HuH-7.5 (cell line): ENCODE measurements around the gene TANC1.
"Not testable (repeated sequence)": the region's sequence is repeated elsewhere in the genome, so short reads cannot be mapped to it uniquely, and the experiment has no call there.

ENCODE experiments used
- DNase-seq: peaks from one replicate; pipeline ENCODE4 v3.0.0; 2011; ENCODE audit warnings: low spot score

The TANC1 gene

DNA sequence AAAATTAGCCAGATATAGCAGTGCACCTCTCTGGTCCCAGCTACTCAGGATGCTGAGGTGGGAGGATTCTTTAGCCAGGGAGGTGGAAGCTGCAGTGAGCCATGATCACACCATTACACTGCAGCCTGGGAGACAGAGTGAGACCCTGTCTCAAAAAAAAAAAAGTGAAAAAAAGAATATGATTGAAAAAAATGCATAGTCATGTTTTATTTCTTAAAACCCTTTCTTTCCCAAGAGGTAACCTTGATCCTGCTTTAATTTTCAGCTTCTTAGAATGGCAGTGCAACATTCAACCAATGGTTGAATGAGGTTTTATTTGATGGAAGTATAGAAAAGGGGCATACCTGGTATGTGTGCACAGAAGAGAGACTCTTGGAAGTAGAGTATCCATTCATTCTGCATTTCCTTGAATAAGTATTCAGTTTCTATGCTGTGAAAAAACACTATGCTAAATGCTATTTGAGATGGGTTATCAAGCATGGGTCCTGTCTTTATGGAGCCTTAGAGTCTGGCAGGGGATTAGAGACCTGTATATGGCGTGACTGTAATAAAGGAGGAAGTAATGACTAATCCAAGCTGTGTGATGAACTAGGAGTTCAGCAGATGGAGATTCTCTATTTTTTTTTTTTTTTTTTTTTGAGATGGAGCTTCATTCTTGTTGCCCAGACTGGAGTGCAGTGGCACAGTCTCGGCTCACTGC lies 171.8 kb downstream of the TANC1 start:
- no peak for DNase-seq

DNA sequence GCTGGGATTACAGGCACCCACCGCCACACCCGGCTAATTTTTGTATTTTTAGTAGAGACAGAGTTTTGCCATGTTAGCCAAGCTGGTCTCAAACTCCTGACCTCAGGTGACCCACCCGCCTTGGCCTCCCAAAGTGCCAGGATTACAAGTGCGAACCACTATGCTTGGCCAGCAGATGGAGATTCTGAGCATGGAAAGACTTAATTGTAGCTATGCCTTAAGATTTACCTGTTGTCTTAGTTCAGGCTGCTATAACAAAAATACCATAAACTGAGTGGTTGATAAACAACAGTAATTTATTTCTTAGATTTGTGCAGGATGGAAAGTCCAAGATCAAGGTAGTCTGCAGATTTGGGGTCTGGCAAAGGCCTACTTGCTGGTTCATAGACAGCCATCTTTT lies 172.4 kb downstream of the TANC1 start:
- not testable (repeated sequence) for DNase-seq

DNA sequence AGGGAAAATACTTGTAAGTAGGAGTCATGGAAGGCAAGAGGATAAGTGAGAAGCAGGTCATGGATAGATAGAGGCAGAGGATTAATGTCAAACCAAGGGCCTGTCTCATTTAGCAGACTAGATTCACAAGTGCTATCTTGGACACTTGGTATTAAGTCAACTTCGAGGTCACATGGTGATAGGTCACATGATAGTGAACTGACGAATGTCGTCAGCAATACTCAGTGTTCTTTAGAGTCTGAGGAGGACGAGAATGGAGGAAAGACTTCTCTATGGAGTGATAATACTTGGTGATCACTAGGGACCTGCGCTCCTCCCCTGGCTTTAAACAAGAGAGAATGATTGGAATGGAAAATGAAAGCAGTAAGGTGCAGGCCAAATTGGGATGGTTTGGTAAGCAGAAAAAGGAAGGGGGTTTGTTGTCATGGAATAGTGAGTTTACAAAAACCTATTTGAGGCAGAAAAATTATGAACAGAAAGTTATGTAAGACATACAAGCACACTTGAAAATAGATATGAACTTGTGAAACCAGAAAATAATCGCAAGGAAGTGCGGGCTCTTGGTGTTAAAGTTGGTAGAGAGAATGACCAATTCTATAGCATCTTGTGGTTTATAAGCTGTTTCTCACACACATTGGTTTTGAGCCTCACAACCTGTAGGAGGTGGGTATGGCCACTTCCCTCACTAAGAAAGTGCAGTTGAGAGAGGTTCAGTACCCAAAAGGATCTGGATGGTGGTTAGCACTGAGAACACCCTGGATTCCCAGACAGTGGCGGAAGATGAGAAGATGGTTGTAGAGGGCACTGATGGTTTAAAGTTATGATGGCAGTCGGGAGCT lies 176.6 kb downstream of the TANC1 start:
- no peak for DNase-seq

DNA sequence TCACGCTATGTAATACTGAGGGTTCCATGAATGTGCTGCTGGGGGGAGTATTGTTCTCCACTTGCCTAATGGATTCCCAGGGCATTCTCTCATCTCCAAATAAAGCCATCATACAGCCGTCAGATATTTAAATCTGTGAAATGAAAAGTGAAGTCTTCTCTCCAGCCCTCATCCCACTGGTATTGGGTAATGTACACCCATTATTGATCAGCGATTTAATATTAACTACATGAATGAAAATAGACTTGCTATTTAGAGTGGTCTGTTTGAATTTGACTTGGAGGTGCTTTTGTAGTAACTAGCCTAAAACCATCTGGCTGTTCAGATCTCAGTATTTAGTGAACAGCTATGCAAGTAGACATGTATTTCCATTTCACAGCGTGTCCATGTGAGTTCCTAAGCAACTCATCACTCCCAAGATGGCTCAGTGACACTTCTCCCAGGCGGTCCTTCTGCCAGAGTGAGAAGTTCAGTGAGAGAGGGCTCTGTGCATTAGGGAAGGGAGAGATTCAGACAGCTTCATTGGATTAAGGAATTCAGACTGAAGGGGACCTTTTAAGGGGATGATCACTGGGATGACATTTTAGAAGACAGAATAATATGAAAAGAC lies 177.4 kb downstream of the TANC1 start:
- DNase-seq: no peak

DNA sequence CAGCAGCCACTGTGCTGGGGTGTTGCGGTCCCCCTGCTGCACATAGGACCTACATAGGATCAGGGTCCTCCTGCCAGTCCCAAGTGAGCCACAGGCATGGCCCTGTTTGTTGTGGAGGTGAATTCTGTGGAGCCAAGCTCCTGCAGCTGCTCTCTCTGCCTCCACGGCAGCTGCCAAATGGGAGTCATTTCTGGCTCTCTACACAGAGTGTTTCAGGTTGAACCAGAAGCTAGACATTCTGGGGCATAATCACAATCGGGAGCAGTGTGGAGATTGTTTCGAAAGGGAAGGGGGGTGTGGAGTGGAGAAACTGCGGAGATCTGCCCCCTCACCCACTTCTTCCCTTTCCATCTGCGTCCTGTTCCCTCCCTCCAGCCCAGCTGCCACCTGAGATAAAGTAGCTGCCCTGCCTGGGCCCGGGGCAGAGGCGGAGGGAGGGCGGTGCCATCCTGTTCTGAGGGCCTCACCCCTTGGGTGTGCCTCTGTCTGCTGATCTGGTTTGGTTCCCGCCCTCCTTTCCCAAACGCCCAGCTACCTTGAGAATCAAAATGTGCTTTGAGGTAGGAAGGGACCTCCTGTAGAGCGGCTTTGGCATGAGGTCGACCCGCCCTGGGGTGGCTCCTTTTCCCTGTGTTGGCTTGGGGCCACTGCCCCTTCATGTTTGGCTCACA lies 178.7 kb downstream of the TANC1 start:
- no peak for DNase-seq

DNA sequence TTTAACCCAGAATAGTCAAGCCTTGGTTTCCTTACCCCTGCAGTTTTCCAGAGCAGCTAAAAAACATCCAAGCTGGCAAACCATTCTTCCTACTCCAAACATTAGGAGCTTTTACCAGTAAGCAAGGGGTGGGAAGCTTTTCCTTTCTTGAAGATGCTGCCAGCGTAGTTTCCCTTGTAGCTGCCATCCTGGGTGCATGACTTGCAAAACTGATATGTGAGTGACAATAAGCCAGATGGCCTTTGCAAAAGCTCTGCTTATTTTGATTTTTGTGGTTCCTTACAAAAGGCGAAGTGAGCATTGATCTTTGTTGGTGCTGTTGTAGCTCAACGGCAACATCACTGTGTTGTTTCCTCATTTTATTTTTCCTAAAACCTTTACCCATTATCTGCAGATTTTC lies 179.2 kb downstream of the TANC1 start:
- no peak for DNase-seq

DNA sequence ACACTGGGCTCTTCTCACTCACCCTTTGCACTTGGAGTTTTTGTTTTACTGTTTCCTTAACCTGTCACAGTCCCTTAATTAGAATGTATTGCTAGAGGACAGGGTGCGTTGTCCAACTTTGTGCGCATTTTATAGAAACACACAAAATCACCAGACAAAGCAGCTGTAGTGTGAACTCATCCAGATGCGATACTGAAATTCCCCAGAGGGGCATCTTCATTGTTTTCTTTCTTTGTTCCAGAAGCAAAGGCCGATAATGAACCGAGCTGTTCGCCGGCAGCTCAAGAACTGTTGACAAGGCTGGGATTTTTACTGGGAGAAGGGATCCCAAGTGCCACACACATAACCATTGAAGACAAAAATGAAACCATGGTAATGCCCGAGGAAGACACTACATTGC lies 180.5 kb downstream of the TANC1 start:
- no peak for DNase-seq

DNA sequence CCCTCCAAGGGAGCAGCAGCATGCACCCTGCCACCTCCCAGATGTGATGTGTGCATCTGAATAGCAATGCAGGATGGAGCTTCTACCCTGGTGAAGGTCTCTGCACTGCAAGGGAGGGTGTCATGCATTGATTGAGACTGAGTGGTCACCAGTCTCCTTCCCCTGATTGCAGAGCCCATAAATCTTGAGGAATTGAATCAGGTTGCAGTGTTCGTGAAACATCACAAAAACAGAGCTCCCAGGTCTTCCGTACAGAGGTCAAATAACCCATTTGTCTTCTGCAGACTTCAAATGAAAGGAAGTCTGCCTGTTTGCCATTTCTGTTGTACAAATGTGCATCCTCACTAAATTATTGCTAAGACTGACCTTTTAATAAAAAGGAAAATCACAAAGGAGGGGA lies 181.3 kb downstream of the TANC1 start:
- no peak for DNase-seq

DNA sequence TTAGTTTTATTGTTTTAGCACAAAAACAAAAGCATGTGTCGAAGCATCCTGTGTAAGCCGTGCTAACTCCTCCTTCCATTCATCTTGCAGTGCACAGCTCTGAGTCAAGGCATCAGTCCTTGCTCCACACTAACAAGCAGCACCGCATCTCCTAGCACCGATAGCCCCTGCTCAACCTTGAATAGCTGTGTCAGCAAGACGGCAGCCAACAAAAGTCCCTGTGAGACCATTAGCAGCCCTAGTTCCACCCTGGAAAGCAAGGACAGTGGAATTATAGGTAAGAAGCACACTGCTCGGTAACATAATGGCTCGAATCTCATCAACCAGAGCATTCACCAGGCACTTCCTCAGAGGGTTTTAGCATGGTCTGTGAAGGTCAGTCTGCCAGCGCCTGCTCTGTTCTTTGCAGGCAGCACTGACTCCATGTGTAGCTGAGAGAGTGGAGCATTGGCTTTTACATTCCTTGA lies 181.9 kb downstream of the TANC1 start:
- no peak for DNase-seq

DNA sequence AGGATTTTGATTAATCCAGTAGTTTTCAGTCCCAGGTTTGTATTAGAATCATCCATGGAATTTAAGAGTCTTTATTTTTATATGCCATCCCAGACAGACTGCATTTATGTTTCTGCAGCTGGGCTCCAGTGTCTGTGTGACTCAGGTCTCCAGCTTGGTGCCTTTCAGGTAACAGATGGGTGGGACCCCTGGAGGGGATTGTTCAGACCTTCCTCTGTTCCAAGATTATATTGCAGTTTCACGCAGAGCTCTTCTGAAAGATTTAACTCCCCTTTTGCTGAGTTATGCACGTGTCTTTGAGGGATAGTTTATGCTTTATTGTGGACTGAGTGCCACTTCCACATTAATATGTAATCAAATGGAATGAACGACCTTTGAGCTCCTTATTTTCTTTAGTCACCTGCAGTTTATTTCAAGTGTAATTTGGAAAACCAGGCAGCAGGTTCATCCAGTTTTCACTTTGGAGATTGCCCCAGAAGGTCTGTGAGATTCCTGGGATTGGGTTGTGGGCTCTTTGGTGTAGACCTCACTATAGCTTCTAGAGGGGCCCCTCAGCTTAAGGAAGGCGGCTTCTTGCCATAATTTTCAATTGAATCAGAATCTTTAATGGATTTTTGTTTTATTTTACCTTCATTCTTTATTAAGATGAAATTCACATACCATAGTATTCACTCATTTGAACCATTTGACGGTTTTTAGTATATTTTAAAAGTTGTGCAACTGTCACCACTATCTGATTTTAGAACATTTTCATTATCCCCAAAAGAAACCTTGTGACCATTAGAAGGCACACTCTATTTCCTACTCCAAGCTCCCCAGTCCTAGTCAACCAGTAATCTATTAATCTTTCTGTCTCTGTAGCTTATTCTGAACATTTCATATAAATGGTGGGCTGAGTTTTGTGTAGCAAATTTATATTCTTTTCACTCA lies 183.0 kb downstream of the TANC1 start:
- no peak for DNase-seq

DNA sequence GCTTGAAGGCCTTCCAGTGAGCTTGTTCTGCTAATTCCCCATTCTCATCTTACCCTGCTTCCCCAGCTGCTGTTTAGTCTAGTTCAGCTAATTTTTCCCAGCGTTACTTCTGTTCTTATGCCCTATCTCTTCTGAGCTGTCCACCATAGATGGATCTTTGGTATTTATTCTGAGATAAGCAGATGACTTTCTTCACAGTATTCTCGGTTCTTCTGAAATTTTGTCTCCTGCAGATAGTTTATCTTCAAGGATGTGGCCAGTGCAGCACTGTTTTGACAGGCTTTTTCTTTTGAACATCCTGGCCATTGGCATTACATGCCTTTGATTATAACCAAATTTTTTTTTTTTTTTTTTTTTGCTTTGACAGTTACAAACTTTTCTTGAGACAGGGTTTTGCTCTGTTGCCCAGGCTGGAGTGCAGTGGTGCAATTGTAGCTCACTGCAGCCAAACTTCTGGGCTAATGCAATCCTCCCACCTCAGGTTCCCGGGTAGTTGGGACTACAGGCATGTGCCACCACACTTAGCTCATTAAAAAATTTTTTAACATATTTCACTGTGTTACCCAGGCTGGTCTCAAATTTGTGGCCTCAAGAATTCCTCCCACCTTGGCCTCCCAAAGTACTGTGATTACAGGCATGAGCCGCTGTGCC lies 183.8 kb downstream of the TANC1 start:
- DNase-seq: no peak

DNA sequence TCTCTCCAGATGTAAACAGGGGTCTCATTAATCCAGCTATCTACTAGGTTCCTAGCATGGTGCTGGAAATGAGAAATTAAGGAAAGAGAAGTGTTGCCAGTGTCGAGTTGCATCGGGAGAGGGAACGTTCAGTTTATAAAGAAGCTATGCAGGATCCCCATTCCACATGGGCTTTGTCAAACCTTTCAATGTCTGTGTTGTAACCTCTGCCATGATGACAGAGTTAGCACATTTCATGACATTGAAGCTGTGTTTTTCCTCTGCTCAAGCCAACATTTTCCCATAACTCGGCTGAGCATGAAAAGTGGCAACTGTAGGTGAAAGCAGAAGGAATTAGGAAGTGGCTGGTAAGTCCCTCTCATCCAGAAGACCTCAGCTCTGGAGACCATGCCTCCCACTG lies 184.6 kb downstream of the TANC1 start:
- DNase-seq: no peak

DNA sequence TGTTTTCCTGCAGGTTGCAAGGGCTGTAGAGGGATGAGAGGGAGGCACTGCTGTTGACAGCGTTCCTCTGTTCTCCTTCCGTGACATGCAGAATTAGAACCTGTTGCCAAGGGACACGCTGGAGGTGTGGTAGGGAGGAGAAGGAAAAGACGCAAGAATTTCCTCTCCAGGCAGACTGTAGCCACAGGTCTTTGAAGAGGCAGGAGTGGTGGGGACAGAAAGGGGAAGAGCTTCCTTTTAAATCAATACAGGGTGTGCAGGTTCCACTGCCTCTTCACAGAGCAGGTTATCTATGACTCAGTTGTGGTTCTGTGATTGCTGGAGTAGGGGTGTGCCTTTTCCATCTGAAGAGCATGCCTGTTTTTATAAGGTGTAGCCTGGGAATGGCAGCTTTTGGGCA lies 185.0 kb downstream of the TANC1 start:
- no peak for DNase-seq

DNA sequence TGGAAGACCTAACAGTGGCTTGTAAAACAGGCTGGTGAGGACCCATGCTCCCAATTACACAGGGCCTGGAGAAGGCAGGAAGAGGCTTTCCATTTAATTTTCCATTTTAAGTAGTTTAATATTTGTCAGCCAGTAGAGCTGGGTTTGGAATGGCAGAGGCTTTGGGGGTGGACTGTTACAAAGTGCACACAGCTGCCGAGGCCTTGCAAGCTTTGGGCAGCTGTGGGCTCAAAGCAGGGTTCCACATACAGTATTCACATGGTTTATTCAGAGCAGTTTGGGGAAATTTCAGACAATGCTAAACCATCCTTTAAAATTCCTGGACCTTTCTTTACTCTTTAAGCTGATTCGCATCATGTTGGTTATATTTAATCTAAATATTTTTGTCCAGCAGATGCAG lies 185.5 kb downstream of the TANC1 start:
- no peak for DNase-seq

DNA sequence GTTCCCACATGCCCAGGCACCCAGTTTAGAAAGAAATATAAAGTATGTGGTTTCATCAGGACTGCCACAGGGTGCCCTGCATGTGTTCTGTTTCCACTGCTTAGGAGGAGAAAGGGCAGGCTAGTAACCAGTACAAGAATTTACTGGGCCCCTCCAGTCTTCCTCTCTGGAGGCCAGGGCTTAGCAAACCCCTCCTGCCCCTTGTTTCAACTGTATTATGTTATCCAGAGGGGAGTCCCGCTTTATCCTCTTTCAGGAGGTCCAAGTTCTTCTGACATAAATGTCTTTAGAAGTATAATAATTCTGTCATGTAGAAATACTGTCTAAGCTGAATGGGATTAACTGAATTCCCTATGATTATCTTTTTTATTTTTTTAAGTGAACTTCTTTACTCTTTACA lies 185.9 kb downstream of the TANC1 start:
- no peak for DNase-seq

DNA sequence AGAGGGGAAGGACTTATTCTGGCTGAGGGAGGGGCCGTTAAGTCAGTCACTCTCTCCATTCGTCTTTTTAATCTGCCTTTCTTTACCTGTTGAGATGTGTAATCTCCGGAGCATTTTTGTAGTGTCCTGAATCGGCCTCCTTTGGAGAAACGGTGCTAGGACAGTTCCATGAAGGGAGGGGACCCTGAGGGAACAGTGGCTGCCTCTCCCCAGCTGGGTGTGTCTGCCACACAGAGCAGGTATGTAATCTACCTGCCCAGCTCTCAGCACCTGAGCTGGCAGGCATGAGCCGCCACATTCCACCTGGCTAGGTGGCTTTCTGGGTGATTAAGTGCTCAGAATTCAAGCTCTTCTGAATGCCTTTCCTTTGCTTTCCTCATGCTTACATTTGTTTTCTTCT lies 186.9 kb downstream of the TANC1 start:
- no peak for DNase-seq

DNA sequence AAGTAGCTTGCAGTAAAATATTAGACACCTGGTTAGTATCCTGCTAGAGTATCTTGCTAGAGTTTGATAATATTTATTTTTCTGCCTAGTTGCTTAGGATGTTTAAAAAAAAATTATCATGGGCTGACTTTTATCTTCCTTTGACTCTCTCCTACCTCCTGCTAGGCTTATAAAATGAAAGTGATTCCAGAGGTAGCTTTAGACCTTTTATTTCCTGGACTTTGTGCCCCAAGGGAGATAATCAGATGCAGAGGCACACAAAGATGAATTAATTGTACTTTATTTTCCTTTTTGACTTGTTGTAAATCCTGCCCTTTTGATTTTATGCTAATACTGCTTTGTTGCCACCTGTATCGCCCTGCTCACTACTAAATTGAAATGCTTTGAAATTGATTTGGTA lies 187.4 kb downstream of the TANC1 start:
- no peak for DNase-seq

DNA sequence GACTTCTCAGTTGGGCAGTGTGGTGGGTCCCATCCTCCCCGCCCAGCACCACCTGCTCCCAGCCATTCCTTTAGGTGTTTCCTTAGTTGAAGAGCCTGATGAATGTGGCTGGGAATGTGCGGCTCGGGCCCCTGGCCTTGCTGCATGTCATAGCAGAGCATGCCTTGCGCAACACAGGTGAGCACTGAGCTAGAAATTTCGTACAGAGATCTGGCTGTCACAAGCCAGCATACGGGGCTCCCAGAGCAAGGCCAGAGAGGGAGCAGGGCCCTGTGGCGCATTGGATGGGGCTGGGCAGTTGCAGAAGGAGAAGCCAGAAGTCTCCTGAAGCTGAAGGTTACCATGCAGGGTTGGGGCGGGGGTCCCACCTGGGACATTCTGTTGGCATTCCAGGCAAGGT lies 188.4 kb downstream of the TANC1 start:
- DNase-seq: no peak

DNA sequence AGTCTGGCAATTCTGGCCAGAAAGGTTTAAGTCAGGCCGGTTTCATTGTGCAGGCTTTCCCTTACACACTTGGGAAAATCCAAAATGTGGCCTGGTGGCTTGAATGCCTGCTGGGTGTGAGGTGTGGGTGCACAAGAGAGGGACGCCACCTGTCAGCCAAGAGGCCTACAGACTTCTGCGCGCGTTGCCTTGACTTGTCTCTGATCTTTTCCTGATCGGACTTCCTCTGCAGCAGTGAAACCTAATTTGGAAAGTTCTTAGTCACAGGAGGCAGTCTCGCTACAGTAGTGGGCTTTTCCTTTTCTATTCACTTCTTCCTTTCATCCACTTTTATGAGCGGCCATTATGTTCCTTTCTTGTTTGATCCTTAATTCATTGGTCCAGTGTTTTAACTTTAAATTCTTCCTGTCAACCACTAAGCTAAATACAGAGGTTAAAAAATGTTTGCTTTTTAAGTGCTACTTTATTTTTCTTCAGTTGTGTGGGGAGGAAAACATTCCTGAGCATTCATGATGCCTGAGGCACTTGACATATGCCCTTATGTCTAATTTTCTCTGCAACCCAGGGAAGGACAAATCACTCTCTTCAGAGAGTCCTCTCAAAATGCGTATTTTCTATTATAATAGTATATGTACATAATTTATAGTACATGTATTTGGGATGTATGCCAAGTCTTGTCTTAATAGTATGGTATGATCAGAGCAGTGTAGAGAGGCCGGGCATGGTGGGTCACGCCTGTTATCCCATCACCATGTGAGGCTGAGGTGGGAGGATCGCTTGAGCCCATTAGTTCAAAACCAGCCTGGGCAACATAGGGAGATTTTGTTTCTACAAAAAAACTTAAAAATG lies 189.1 kb downstream of the TANC1 start:
- DNase-seq: no peak

DNA sequence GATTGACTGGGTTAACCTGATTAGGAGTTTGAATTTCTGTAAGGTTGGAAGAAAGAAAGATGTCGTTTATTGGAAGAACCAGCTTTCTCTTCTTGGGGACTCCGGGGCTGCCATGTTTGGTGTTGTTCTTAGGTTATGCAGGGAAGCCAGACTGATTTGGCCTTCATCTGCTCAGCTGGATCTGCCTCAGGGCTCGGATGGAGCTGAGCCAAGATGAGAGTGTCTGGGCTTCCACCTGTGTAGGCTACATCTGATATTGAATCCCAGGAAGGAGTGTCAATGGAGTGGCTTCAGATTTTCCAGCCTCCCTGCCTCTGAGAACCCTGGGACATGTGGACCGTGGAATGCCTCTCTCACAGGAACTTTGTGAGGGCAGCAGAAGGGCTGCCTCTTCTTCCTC lies 192.0 kb downstream of the TANC1 start:
- DNase-seq: no peak
